Progenitor cell of endocrine pancreas (in vitro differentiated cells): ENCODE data around the gene BMP4. TPM values are rescaled to one million over a fixed set of nuclear protein-coding genes. Genes with fewer than 3 reads are reported as not detected.

Source experiments
- DNase-seq: peaks from one replicate; pipeline ENCODE4 v3.0.0; 2021; ENCODE audit warnings: low spot score; ENCODE audit not compliant: unreplicated experiment
- H3K27ac Mint-ChIP-seq: 2 replicates; pipeline ENCODE4 v1.8.0; 2021; ENCODE audit warnings: mild to moderate bottlenecking, moderate library complexity, mixed read lengths
- H3K27me3 Mint-ChIP-seq: 2 replicates; pipeline ENCODE4 v1.8.0; 2021; ENCODE audit warnings: mixed read lengths
- H3K36me3 Mint-ChIP-seq: 2 replicates; pipeline ENCODE4 v1.8.0; 2022; ENCODE audit warnings: mixed read lengths; ENCODE audit not compliant: insufficient read depth
- H3K4me1 Mint-ChIP-seq: 2 replicates; pipeline ENCODE4 v1.8.0; 2021; ENCODE audit warnings: low read depth, mixed read lengths
- H3K4me3 Mint-ChIP-seq: 2 replicates; pipeline ENCODE4 v1.8.0; 2021; ENCODE audit warnings: low read depth, mild to moderate bottlenecking, moderate library complexity, mixed read lengths
- H3K9me3 Mint-ChIP-seq: 2 replicates; pipeline ENCODE4 v1.8.0; 2021; ENCODE audit warnings: low read depth, mixed read lengths
- CTCF ChIP-seq: fragments of 200-600 bp; sonication (generic); IDR thresholded peaks from one replicate; pipeline ENCODE4 v1.5.0; 2021; ENCODE audit warnings: antibody characterized with exemption, mild to moderate bottlenecking; ENCODE audit not compliant: unreplicated experiment
- total RNA-seq: library from RNA; stranded (reverse); gene quantifications from 2 replicates; pipeline ENCODE4 v1.2.1, GENCODE V29; 2021

BMP4 gene
- total RNA-seq, 1 donor from 2014 or later: 2.7 TPM

GRCh38 chr14:53983112-53983511 is 26.5 kb upstream of the BMP4 start:
- Mint-ChIP-seq H3K9me3 (peaks cover 22% of the 10 kb centered on the region), H3K27ac (no peak overlapping the region)

GRCh38 chr14:53982546-53982945 is 25.9 kb upstream of the BMP4 start:
- H3K36me3 Mint-ChIP-seq: peaks cover 2% of the 10 kb centered on the region
- H3K9me3 Mint-ChIP-seq: peaks cover 22% of the 10 kb centered on the region
- H3K4me3 Mint-ChIP-seq: no peak overlapping the region
- H3K27ac Mint-ChIP-seq: no peak overlapping the region
- peaks cover 2% of the 10 kb centered on the region for H3K27me3 Mint-ChIP-seq
- H3K4me1 Mint-ChIP-seq: peaks cover 11% of the 10 kb centered on the region
- no peak for TF ChIP-seq CTCF
- DNase-seq: no peak

More at GRCh38 chr14:53983112-53983511, 26.5 kb upstream of the BMP4 start:
- H3K4me3 Mint-ChIP-seq: no peak overlapping the region
- H3K36me3 Mint-ChIP-seq: peaks cover 2% of the 10 kb centered on the region
- peaks cover 11% of the 10 kb centered on the region for H3K4me1 Mint-ChIP-seq
- no peak for TF ChIP-seq CTCF
- H3K27me3 Mint-ChIP-seq: peaks cover 2% of the 10 kb centered on the region
- DNase-seq: no peak

- Mint-ChIP-seq H3K4me3 (no peak overlapping the region), H3K36me3 (no peaks in the 10 kb centered on the region), H3K27ac (no peak overlapping the region), H3K9me3 (peaks cover 10% of the 10 kb centered on the region), H3K27me3 (peaks cover 8% of the 10 kb centered on the region), H3K4me1 (peaks cover 11% of the 10 kb centered on the region)
- no peak for TF ChIP-seq CTCF
- no peak for DNase-seq
These were observed 23.4 kb upstream of the BMP4 start for GRCh38 chr14:53979747-53980642.

GRCh38 chr14:53979113-53979681 is 22.6 kb upstream of the BMP4 start:
- Mint-ChIP-seq H3K36me3 (no peaks in the 10 kb centered on the region), H3K4me1 (peaks cover 11% of the 10 kb centered on the region), H3K4me3 (no peak overlapping the region), H3K9me3 (peaks cover 2% of the 10 kb centered on the region), H3K27ac (no peak overlapping the region), H3K27me3 (peaks cover 12% of the 10 kb centered on the region)
- no peak for TF ChIP-seq CTCF
- DNase-seq: no peak

GRCh38 chr14:53978194-53978593 is 21.6 kb upstream of the BMP4 start:
- H3K36me3 Mint-ChIP-seq: no peaks in the 10 kb centered on the region
- H3K27ac Mint-ChIP-seq: no peak overlapping the region
- TF ChIP-seq CTCF: no peak
- H3K27me3 Mint-ChIP-seq: peaks cover 12% of the 10 kb centered on the region
- no peak for DNase-seq
- H3K9me3 Mint-ChIP-seq: no peaks in the 10 kb centered on the region
- H3K4me3 Mint-ChIP-seq: no peak overlapping the region
- peaks cover 11% of the 10 kb centered on the region for H3K4me1 Mint-ChIP-seq
